ENCODE measurements around the gene LACTBL1.
A peak's percentile ranks its signal among the peaks of the same experiment; 100 is the strongest.
"Not testable (repeated sequence)": the region's sequence is repeated elsewhere in the genome, so short reads cannot be mapped to it uniquely, and the experiment has no call there.

The LACTBL1 gene

DNA sequence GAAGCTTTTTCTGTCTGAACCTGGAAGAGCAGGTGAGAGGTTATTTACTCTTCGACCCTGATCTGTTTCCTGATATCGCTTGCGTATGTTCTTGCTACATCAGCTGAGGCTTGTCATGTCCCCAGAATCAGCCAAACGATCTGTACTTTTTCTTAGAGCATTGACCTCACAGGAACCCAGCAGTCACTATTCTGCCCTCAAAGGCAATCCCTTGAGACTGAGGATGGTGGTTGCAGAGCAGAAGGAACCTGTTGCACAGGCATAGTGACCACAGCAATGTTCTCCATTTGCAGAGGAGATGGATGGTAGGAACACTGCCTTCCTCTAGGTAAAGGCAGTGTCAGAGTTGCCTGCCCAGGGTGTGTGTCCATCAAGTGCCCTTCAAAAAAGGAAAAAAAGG is 11.3 kb upstream of the LACTBL1 start:
- H3K4me3 ChIP-seq (ENCODE audit: low read depth, low read length, poor library complexity, severe bottlenecking), result no peak overlapping the region
- no peaks in the 10 kb centered on the region for H3K36me3 ChIP-seq (ENCODE audit: insufficient read depth, low read length)
- no peaks in the 10 kb centered on the region for H4K20me1 ChIP-seq (ENCODE audit: insufficient read depth, low read length)
- TF ChIP-seq, protein P1, sequence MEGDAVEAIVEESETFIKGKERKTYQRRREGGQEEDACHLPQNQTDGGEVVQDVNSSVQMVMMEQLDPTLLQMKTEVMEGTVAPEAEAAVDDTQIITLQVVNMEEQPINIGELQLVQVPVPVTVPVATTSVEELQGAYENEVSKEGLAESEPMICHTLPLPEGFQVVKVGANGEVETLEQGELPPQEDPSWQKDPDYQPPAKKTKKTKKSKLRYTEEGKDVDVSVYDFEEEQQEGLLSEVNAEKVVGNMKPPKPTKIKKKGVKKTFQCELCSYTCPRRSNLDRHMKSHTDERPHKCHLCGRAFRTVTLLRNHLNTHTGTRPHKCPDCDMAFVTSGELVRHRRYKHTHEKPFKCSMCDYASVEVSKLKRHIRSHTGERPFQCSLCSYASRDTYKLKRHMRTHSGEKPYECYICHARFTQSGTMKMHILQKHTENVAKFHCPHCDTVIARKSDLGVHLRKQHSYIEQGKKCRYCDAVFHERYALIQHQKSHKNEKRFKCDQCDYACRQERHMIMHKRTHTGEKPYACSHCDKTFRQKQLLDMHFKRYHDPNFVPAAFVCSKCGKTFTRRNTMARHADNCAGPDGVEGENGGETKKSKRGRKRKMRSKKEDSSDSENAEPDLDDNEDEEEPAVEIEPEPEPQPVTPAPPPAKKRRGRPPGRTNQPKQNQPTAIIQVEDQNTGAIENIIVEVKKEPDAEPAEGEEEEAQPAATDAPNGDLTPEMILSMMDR (IDR thresholded peaks at IDR 0.05; ENCODE audit: low read length), result no peak
- TF ChIP-seq EZH2 (IDR thresholded peaks at IDR 0.05; ENCODE audit: borderline replicate concordance, low read length), result no peak
- no peak overlapping the region for H3K27ac ChIP-seq (ENCODE audit: low read depth, low read length, poor library complexity, severe bottlenecking)
- no peaks in the 10 kb centered on the region for H3K79me2 ChIP-seq (ENCODE audit: insufficient read depth, low read length)
- H2AFZ ChIP-seq (ENCODE audit: low read length), result no peak overlapping the region
- no peak overlapping the region for H3K9ac ChIP-seq (ENCODE audit: low read length)
- no peaks in the 10 kb centered on the region for H3K27me3 ChIP-seq (ENCODE audit: insufficient read depth, low read length)
- no peaks in the 10 kb centered on the region for H3F3A ChIP-seq (ENCODE audit: insufficient read depth, low read length)
- H3K9me3 ChIP-seq (ENCODE audit: low read length), result no peaks in the 10 kb centered on the region
- no peaks in the 10 kb centered on the region for H3K4me1 ChIP-seq (ENCODE audit: insufficient read depth, low read length, severe bottlenecking)
- H3K9me2 ChIP-seq (ENCODE audit: low read depth, low read length), result no peaks in the 10 kb centered on the region
- H3K4me2 ChIP-seq (ENCODE audit: low read length), result no peak overlapping the region

- H3K27me3 ChIP-seq (ENCODE audit: insufficient read depth, low read length); H3K79me2 ChIP-seq (ENCODE audit: insufficient read depth, low read length); H3K36me3 ChIP-seq (ENCODE audit: insufficient read depth, low read length); H3K9ac ChIP-seq (ENCODE audit: low read length); H3F3A ChIP-seq (ENCODE audit: insufficient read depth, low read length); H3K9me3 ChIP-seq (ENCODE audit: low read length); H4K20me1 ChIP-seq (ENCODE audit: insufficient read depth, low read length); H3K4me3 ChIP-seq (ENCODE audit: low read depth, low read length, poor library complexity, severe bottlenecking); H3K4me2 ChIP-seq (ENCODE audit: low read length); H3K4me1 ChIP-seq (ENCODE audit: insufficient read depth, low read length, severe bottlenecking); H2AFZ ChIP-seq (ENCODE audit: low read length); H3K27ac ChIP-seq (ENCODE audit: low read depth, low read length, poor library complexity, severe bottlenecking); H3K9me2 ChIP-seq (ENCODE audit: low read depth, low read length): not testable (repeated sequence)
Observed at GRCh38 chr1:22980471-22980790, 7.8 kb upstream of the LACTBL1 start.

DNA sequence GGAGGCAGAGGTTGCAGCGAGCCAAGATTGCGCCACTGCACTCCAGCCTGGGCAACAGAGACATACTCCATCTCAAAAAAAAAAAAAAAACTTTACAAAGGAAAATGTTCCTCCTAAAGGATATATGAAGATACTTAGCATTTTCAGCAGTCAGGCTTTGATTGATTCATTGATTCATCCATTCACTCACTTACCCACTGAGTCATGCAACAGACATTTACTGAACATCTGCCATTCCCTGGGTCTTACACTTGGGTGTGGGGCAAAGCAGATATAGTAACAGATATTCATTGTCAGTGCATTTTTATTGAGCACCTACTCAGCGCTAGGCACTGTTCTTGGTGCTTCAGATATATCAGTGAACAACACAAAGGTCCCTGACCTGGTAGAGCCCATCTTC is 5.6 kb upstream of the LACTBL1 start:
- TF ChIP-seq EZH2 (IDR thresholded peaks at IDR 0.05; ENCODE audit: borderline replicate concordance, low read length), result no peak
- Histone ChIP-seq H3K9ac (ENCODE audit: low read length) (no peak overlapping the region), H3K9me3 (ENCODE audit: low read length) (no peaks in the 10 kb centered on the region), H3F3A (ENCODE audit: insufficient read depth, low read length) (no peaks in the 10 kb centered on the region), H3K4me2 (ENCODE audit: low read length) (no peak overlapping the region), H3K9me2 (ENCODE audit: low read depth, low read length) (no peaks in the 10 kb centered on the region), H3K27ac (ENCODE audit: low read depth, low read length, poor library complexity, severe bottlenecking) (no peak overlapping the region), H3K27me3 (ENCODE audit: insufficient read depth, low read length) (no peaks in the 10 kb centered on the region; the same call in 1 of the 2 replicates), H4K20me1 (ENCODE audit: insufficient read depth, low read length) (no peaks in the 10 kb centered on the region), H3K36me3 (ENCODE audit: insufficient read depth, low read length) (no peaks in the 10 kb centered on the region), H3K4me1 (ENCODE audit: insufficient read depth, low read length, severe bottlenecking) (no peaks in the 10 kb centered on the region), H2AFZ (ENCODE audit: low read length) (no peak overlapping the region), H3K4me3 (ENCODE audit: low read depth, low read length, poor library complexity, severe bottlenecking) (no peak overlapping the region), H3K79me2 (ENCODE audit: insufficient read depth, low read length) (no peaks in the 10 kb centered on the region)

DNA sequence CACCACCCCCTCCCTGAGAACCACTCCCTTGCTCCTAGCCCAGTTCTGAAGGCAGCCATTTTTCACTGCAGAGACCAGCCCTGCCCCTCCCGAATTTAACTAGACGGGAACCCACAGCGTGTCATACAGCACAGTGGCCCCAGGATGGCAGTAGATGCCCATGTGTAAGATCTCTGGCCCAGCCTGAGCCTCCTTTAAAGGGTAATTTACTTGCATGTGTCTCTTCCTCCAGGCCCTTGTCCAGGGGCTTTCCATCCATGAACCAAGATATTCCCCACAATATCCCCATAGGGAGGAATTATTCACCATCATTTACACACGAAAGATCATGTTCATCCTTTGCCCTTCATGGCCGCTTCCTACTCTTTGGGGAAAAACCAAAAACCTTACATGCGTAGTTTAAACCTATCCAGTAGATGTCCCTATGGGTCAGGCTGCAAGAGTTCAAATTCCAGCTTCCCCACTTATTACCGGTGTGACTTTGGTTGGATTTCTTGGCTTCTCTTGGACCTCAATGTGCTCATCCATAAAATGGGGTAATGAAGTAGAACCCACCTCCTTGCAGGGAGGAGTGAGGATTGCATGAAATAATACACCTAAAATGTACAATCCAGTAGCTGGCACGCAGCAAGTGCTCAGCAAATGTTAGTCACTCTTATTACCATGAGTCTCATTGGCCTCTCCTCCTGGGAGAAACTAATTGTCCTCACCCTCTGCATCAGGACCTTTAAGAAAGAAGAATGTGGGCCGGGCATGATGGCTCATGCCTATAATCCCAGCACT is 4.0 kb upstream of the LACTBL1 start:
- H3F3A ChIP-seq (ENCODE audit: insufficient read depth, low read length), result no peaks in the 10 kb centered on the region
- no peaks in the 10 kb centered on the region; the same call in 1 of the 2 replicates for H3K27me3 ChIP-seq (ENCODE audit: insufficient read depth, low read length)
- H3K79me2 ChIP-seq (ENCODE audit: insufficient read depth, low read length), result no peaks in the 10 kb centered on the region
- no peaks in the 10 kb centered on the region for H3K9me2 ChIP-seq (ENCODE audit: low read depth, low read length)
- H4K20me1 ChIP-seq (ENCODE audit: insufficient read depth, low read length), result no peaks in the 10 kb centered on the region
- no peak overlapping the region for H3K9ac ChIP-seq (ENCODE audit: low read length)
- H3K36me3 ChIP-seq (ENCODE audit: insufficient read depth, low read length), result no peaks in the 10 kb centered on the region
- H3K4me3 ChIP-seq (ENCODE audit: low read depth, low read length, poor library complexity, severe bottlenecking), result no peak overlapping the region
- no peak overlapping the region for H2AFZ ChIP-seq (ENCODE audit: low read length)
- no peaks in the 10 kb centered on the region for H3K9me3 ChIP-seq (ENCODE audit: low read length)
- no peak overlapping the region for H3K4me2 ChIP-seq (ENCODE audit: low read length)
- no peak overlapping the region for H3K27ac ChIP-seq (ENCODE audit: low read depth, low read length, poor library complexity, severe bottlenecking)
- no peaks in the 10 kb centered on the region for H3K4me1 ChIP-seq (ENCODE audit: insufficient read depth, low read length, severe bottlenecking)
- no peak for TF ChIP-seq EZH2 (IDR thresholded peaks at IDR 0.05; ENCODE audit: borderline replicate concordance, low read length)
- TF ChIP-seq, protein P1 (IDR thresholded peaks at IDR 0.05; ENCODE audit: low read length), result peak; percentile 94

All from OCI-LY1 (cell line).